GM19395 (cell line): Measurements from ENCODE around the gene CTR9.

Experiments
- ATAC-seq: cut with Tn5 transposase; IDR thresholded peaks from one replicate; pipeline ENCODE4 v1.9.1; 2021; ENCODE audit warnings: mild to moderate bottlenecking, moderate library complexity; ENCODE audit not compliant: unreplicated experiment

CTR9 gene

DNA sequence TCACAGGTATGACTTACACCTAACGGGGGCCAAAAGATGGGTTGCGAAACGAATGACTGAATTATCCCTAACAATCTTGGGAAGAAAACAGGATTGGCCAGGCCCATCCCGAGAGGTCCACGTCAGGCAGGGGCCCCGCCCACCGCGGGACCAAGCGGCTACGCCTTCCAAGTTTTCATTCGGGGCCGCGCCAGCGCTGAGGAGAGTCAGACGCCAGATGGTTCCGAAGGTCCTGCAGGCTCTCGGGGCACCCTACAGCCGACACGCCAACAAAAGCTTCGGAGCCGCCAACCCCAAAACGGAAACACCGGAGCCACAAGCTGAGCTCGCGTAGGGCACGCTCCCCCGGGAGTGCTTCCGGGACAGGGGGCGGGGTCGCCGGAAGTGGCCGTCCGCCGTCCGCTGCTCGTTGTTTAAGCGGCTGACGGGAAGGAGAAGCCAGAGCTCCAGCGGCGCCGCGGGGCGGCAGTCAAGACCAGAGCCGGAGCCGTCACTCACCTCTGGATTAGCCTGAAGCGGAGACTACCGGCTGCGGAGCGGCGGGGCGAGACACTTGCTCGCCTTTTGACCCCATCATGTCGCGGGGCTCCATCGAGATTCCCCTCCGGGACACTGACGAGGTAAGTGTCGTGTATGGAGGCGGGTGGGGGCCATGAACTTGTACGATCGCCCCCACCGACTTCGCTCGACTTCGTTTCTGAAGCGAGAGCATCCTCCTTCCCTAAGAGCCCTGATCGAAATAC lies at the start of gene CTR9:
CTR9 (plus strand) TSS at position 409 of the 743 bp plus-strand sequence; CDS start at position 576, 167 bp downstream.
- peak; percentile 90 for ATAC-seq

DNA sequence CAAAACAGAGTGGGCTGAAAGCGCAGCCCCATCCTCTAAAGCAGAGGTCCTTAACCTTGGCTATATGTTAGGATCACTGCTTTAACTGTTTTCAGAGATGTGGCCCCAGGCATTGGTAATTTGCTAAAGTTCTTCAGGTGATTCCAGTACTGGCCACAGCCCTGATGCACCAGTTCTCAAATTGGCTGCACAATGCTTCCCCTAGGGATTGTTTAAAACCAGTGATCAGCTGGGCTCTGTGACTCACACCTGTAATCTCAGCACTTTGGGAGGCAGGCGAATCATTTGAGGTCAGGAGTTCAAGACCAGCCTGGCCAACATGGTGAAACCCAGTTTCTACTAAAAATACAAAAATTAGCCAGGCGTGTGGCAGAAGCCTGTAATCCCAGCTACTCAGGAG lies 49.1 kb upstream of the CTR9 start:
- ATAC-seq: no peak

DNA sequence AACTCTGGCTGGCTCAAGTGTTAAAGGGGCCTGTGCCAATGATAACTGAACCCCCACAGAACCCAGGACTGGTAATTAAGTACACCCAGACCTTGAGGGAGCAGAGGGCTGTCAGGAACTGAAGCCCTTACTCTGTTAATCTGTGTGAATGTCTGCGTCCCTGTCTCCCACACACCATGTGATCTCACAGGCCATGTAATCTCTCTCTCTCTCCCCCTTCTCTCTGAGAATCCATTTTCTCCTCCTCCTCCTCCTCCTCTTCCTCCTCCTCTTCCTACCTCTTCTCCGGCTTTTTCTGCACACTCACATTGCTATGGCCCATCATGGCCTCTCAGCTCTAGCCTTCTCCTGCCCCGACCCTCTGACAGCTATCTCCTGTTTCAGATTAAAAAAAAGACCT lies 42.9 kb upstream of the CTR9 start:
- no peak for ATAC-seq

DNA sequence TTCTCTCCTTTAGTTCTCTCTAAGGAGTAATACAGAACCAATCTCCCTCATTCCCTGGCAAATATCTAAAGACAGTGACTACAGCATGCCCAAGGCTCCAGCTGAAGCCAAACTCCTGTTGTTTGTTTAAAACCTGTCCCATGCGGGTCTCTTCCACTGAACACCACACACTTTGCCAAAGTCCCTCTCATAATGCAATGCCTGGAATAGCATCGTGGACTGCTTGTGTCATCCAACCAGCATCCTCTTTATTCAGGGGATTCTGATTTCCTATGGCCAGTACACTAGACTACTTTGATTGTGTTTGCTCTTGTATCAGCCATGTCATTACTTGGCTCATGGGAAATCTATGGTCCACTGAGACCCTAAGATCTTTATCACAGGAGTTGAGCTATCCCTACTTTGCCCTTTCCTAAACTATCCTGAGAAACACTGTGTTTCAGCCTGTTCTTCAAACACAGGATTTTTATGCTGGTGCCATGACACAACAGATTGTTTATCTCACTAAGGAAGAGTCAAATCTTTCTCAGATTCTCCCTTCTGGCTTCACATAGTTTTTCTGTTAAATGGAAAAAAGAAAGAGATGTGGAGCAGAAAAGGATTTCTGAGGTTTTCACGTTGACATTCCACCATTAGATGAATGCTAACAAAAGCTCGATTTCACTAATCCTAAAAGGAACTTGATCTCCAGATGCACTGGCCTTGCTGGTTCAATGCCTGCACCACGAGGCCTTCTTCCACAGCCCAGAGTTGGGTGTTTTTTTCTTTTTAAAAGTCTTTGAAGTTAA lies 41.6 kb upstream of the CTR9 start:
- ATAC-seq: no peak

DNA sequence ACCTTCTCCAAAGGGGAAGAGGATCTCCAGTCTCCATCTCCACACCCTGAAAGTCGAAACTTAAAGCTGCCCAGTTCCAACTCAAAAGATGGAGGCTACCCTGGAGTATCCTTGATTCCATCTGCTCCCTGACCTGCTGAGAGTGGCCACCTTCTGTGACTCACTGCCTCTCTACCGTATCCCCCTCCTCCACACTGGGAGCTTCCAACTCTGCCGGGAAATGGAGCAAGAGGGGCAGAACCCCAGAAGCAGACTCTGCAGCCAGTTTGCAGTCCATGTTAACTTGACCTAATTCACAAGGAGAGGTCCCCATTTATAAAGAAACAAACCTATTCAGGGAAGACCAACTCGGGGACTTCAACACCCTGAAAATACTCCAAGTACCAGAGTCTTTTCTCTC lies 35.5 kb upstream of the CTR9 start:
- ATAC-seq: no peak

DNA sequence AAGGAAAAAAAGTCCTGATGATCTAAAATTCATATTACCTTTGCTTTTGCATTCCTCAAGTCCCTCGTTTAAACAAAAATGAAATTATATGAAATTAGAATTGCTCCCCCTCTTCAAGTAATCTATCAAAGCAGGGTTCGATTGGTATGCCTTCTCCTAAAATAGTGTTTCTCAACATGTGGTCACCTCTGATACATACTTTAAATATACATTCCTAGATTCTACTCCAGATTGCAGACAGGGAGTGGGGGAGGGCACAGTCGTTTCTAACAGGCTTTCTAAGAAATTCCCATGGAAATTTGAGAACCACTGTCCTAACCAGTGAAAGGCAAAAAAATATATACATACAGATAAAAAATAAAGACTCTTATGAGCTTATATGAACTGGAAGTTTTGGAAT lies 34.9 kb upstream of the CTR9 start:
- ATAC-seq: no peak

DNA sequence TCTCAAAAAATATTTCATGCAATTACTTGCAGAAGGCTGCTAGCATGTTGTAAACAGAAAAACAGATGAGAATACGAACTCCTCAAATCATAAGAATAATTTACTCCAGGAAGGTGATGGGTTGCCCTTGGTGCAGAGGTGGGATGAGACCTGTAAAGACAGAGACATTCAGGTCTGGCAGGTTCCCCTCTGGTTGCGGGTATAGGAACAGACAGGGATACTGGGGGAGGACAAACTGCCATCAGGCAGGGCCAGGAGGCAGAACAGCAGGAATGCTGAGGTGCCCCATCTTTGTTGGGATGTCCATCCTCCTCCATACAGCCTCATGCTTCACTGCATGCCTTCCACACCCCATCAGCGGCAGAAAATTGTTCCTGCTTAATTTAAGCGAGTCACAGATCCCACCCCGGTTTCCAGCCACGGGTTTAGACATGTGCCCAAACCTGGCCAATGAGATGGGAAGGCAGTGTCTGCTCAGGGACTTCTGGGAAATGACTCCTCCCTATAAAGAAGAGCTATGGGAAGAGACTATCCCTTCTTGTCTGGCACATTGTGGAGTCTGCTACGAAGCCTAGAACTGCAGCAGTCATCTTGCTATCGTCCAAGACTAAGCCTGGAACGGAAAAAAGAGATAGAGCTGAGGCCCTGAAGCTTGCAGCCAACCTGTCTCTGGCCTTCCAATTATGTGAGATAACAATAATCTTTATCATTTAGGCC lies 34.3 kb upstream of the CTR9 start:
- ATAC-seq: no peak

DNA sequence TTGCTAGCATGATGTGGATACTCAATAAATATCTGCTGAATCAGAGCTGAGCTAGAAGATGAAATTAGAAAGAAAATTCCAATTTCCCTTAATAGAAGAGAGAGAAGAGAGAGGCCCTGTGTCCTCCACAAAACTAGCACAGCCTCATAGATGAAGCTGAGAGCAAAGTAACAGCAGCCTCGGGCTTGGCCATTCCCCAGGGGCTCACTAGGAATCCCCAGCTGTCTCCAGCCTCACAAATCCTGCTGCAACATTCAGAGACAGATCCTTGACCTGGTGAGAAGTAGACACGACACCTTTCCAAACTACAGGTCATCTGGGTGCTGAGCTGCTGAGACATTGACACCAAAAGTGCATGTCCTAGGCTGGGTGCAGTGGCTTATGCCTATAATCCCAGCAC lies 31.4 kb upstream of the CTR9 start:
- no peak for ATAC-seq

DNA sequence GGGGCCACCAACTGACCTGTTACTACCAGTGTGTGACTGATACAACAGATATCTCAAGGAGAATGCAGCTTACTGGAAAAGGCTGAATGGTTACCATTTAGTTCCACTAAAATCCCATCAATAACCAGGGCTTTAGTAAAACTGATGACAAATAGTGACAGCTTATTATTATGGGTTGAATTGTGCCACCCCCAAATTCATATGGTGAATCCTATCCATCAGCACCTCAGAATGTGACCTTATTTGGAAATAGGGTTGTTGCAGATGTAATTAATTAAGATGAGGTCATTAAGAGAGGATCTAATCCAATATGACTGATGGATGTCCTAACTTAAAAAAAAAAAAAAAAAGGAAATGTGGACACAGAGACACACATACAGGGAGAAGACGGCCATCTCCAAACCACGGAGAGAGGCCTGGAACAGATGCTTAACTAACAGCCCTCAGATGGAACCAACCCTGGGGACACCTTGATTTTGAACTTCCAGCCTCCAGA lies 30.1 kb upstream of the CTR9 start:
- no peak for ATAC-seq

DNA sequence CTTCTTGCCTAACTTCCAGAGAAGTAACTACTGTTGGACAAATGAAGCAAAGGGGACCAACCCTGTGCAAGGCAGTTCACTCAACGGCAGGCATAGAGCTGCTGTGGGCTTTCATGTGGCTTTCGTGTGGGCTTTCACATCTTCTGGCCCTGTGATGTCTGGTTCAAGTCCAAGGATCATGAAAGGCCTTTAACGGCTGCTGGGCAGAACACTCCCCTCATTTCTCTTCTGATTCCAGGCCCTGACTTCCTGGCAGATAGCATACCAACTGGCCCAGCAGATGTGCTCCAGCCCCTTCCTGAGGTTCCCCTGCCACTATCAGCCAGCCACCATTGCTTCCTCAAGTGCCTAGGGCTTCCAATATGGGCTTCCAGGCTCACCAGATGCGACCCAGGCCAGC lies 28.7 kb upstream of the CTR9 start:
- ATAC-seq: no peak

DNA sequence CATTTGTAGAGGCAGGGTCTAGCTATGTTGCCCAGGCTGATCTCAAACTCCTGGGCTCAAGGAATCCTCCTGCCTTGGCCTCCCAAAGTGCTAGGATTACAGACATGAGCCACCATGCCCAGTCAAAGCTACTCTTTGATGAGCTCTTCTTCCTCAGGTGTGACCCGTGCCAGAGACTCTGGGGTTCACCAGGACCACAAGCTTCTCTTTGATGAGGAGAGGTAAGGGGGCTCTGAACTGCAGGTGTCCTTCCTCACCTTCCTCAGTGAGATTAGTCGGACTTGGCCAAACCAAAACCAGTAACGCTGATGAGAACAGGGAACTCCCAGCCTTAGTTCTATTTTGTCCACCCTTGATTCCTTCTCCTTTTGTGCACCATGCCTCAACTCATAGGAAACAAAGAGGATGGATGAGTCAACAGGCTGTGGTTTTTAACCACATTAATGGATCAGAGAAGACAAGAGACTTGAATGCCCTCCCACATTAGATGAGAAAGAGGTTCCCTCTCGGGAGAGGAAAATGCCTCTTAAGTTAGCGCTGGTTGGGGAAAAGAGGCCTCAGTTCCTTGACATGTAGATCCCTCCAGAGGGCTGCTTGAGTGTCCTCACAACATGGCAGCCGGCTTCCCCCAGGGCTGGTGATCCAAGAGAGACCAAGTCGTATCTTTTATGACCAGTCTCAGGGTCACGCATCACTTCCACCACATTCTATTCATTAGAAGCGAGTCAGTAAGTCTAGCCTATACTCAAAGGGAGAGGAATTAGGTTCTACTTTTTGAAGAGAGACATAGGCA lies 25.7 kb upstream of the CTR9 start:
- no peak for ATAC-seq

DNA sequence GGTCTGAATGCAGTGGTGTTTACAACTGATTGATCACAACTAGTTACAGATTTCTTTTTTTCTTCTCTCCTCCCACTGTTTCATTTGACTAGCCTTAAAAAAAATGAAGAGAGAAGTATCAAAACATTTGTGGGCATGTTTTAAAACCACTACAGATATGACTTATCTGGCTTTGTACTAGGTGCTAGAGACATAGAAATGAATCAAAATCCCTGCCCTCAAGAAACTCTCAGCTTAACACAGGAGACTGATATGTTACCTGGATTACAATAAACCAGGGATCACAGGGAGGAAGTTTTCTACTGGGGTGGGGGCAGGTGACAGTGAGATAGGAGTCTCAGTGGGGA lies 25.2 kb upstream of the CTR9 start:
- ATAC-seq: no peak

DNA sequence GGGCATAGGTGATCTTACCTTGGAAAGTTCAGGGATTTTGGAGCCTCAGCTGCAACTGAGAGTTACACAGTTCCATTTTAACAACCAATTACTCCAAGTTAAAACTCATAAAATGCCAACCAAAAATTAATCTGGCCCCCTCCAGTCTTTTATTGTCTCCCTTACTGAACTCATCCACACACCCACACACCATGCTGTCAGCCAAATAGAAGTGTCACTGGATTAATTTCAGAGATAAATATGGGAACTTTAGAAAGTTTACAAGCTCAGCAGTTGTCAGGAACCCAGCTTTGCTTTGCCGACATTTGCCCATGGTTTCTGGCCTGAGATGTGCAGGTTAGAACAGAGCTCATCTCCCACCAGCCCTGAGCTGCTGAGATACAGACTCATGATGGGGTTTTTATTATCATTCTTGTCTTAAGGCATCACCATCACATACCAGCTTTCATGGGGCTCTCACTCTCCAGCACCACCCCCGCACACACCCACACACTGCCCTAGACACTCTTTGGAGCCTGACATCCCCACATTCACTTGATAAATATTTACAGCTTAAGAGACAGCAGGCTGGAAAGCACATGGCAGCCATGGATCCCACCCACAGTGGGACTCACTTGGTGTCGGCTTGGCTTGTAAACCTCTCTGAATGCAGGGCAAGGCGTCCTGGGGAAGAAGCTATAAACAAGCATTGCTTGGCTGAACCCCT lies 23.7 kb upstream of the CTR9 start:
- no peak for ATAC-seq

DNA sequence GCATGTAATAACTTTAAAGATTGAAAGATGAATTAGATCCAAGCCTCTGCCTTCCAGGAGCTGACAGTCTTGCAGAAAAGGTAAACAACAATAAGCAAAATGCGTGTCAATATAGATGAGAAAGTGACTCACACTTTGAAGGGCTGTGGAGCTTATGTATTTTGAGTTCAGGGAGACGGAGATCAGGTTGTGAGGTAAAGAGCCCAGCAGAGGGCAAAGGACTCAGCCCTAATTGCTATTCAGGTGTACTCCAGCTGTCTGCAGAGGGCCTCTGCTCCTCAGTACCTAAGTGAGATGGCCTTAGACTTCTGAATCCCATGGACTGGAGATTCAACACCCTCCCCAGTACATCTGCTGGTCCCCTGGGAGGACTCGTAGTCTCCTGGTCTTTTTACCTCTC lies 22.9 kb upstream of the CTR9 start:
- no peak for ATAC-seq

DNA sequence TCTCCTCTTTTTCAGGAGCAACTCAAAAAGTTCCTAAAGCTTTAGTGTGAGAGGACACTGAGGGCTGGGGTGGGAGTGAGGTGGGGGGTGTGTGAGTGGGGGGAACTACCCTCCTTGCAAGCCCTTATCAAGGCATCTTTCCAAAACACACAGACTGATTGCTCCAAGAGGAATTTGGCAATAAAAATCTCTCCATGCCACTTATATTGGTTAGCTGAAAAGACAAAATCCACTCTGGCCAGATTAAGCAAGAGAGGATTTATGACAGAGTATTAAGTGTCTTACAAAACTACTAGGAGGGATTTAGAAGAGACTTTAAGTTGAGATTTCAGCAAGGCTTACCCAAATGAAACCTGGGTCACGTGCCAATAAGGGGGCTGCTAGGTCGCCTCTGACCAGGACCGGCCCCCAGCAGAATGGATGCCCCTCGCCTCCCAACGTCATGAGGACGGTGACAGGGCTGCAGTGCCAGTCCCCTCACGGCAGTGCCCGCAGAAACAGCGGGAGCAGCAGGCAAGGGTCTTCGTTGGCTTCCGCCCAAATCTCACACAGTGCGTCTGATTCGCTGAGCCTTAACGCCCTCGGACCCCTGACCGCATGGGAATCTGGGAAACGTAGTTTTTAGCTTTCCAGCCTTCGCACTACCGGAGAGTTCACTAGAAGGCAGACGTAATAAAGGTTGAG lies 22.1 kb upstream of the CTR9 start:
- no peak for ATAC-seq

DNA sequence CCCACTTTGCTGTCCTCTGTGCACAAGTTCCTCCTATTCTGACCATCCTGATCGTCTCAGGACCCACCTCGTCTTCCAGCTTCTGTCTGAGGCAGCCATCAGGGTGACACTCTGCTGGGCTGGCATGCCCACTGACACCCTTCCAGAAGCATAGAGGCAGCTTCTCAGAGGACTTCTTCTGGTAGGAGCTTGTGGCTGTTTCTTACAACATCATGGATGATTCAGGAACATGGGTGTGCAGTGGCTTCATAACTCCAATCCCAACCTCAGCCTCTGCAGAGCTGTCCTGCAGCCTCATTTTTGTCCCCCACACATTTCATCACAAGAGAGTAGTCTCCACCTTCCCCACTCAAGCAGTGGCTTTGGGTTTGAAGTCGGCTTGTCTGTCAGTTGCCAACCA lies 20.9 kb upstream of the CTR9 start:
- no peak for ATAC-seq

DNA sequence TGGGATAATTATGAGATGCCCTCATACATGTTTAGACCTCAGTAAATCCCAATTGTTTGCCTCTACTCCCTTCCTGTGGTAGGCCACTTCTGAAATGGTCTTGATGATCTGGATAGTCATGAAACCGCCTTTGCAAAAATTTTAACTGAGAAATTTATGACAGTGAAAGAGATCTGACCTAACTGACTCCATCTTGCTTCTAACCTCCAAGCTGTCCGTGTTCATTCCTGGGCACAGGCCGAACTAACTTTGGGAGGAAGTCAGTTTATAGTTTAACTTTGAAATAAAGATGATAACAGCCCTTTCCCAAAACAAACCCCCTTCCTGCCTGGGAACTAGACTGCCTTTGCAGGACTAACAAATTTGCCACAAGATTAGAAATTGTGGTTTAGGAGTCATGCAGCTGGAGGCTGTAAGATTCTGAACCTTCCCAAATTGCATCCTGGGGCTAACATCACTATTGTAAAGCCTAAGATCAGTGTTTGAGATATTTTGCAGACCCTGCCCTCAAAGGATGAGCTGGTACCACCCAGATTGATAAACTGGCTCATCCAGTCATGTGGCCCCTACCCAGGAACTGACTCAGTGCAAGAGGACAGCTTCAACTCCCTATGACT lies 19.9 kb upstream of the CTR9 start:
- no peak for ATAC-seq

DNA sequence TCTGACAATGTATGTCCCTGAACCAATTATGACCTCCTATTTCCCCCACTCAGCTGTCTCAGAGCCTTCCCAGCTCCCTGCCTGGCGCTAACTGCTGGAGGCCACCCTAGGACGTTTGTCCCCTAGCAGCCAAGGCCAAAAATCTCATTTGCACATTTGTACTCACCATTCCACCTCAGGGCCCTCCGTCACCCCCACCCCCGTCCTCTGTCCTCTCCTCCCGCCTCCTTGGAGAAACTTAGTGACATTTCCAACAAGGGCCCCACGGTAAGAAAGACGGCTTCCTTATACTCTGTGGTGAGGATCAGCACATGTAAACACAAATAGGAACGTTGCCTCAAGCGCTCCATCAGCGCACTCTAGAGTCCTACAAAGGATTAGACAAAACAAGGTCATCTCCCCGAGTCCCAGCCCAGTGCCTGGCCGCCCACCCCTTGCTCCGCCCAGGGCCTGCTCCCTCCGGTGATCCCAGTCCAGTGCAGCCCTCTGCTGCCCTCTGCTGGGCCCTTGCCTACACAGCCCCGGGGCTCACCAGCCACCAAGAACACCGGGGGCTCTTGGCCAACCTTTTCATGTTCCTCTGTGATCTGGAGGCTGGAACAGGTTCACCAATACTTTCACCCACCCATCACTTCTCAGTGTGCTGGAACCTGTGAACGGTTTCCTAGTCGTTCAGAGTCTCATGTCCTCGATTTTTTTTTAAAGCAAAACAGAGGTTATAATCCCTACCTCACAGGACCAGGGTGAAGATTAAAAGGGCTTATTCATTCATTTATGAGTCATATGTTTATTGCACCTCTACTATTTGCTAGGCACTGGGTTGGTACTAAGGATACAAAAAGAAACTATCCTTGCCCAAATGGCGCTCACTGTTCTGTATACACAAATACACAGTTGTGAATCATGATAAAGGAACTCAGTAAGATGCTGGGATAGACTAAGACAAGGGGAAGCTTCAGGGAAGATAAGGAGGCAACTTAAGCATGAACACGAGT lies 15.3 kb upstream of the CTR9 start:
- peak; percentile 99 for ATAC-seq
